Gastrocnemius medialis (tissue), 4 donors: ENCODE data around the gene OTX1. TPM values are rescaled to one million over a fixed set of nuclear protein-coding genes. Genes with fewer than 3 reads are reported as not detected.

ENCODE experiments used
- ATAC-seq, 2 donors: fragments of 150-250 bp; one replicate each; pipeline ENCODE4 v1.9.1; 2016
- DNase-seq, 2 donors: peaks; one replicate each; pipeline ENCODE4 v3.0.0-alpha.2; 2019
- H3K27ac ChIP-seq, 4 donors: fragments of 200-600 bp; sonication (generic); 1 replicate in 1 of 4; 2 replicates in 3 of 4; pipeline ENCODE4 v1.5.1; 2016 to 2018; ENCODE audit warnings: mild to moderate bottlenecking in 2 of 4, moderate library complexity in 1 of 4
- H3K27me3 ChIP-seq, 3 donors: fragments of 200-600 bp; sonication (generic) in 2 of 3; 1 replicate in 1 of 3; 2 replicates in 2 of 3; pipeline versions ENCODE4 v1.5.1 to v1.6.0; 2016 to 2019; ENCODE audit warnings: mild to moderate bottlenecking in 1 of 3, moderate library complexity in 1 of 3
- H3K36me3 ChIP-seq, 2 donors: fragments of 200-600 bp; sonication (generic) in 1 of 2; one replicate each; pipeline ENCODE4 v1.5.1; 2017 to 2018
- H3K4me1 ChIP-seq, 2 donors: fragments of 200-600 bp; sonication (generic) in 1 of 2; one replicate each; pipeline ENCODE4 v1.5.1; 2016 to 2017; ENCODE audit warnings: mild to moderate bottlenecking in 2 of 2
- H3K4me3 ChIP-seq, 4 donors: fragments of 200-600 bp; sonication (generic) in 3 of 4; 1 replicate in 1 of 4; 2 replicates in 3 of 4; pipeline ENCODE4 v1.5.1; 2016 to 2019; ENCODE audit warnings: mild to moderate bottlenecking in 2 of 4
- H3K9me3 ChIP-seq, 3 donors: fragments of 200-600 bp; sonication (generic) in 2 of 3; 1 replicate in 1 of 3; 2 replicates in 2 of 3; pipeline ENCODE4 v1.5.1; 2016 to 2019
- CTCF ChIP-seq, 5 experiments: fragments of 450-650 bp in 3 of 5; fragments of 200-600 bp in 2 of 5; sonication (generic) in 2 of 5; IDR thresholded peaks in 4 of 5; conservative IDR thresholded peaks in 1 of 5; 1 replicate in 4 of 5; 2 replicates in 1 of 5; pipeline ENCODE4 v1.5.1; 2016 to 2019; ENCODE audit warnings: antibody characterized with exemption in 5 of 5, mild to moderate bottlenecking in 3 of 5, moderate library complexity in 3 of 5
- POLR2A ChIP-seq, 2 donors: fragments of 450-650 bp; IDR thresholded peaks; one replicate each; pipeline ENCODE4 v1.6.1; 2017; ENCODE audit warnings: antibody characterized with exemption in 2 of 2, mild to moderate bottlenecking in 2 of 2, moderate library complexity in 2 of 2
- in situ Hi-C, 4 donors: fragments of 200-750 bp; cut with MboI; loops; one replicate each; pipeline versions ENCODE4 v1.15.0 to v1.8.0; 2017; ENCODE audit warnings: low sequenced_read_pairs in 4 of 4
- intact Hi-C: fragments of 100-400 bp; cut with DNase I; formaldehyde crosslinking; loops from one replicate; pipeline ENCODE4 v1.15.1; 2023; ENCODE audit warnings: low total_unique reads
- total RNA-seq, 4 donors: library from RNA; depleted of rRNA; stranded (reverse); fragments of >200 nt; gene quantifications; one replicate each; pipeline versions ENCODE4 v1.1.0 to v1.2.3, GENCODE V29; 2016

OTX1 gene
- total RNA-seq, 4 donors from 2014 or later: not detected

- no peak overlapping the region for H3K27ac ChIP-seq
- no peak for DNase-seq
- H3K36me3 ChIP-seq: no peaks in the 10 kb centered on the region
- intact Hi-C loops: no loop called here
- in situ Hi-C loops: no loop called here
- ATAC-seq: no peak
- H3K4me3 ChIP-seq: no peak overlapping the region
- H3K27me3 ChIP-seq: no peaks in the 10 kb centered on the region
- TF ChIP-seq POLR2A (IDR thresholded peaks at IDR 0.05): no peak
- TF ChIP-seq CTCF (IDR thresholded peaks at IDR 0.05 in 4 of 5, conservative IDR thresholded peaks at IDR 0.05 in 1 of 5): no peak
- no peaks in the 10 kb centered on the region for H3K4me1 ChIP-seq
- H3K9me3 ChIP-seq: no peaks in the 10 kb centered on the region
Measured at GRCh38 chr2:63034526-63034925, 16.1 kb upstream of the OTX1 start.

GRCh38 chr2:63035169-63035568, 15.5 kb upstream of the OTX1 start:
- in situ Hi-C loops: no loop called here

GRCh38 chr2:63035660-63036059, 15.0 kb upstream of the OTX1 start:
- no peak for TF ChIP-seq CTCF (IDR thresholded peaks at IDR 0.05 in 4 of 5, conservative IDR thresholded peaks at IDR 0.05 in 1 of 5)
- TF ChIP-seq POLR2A (IDR thresholded peaks at IDR 0.05): no peak
- Histone ChIP-seq H3K4me1 (no peaks in the 10 kb centered on the region), H3K27ac (no peak overlapping the region), H3K27me3 (no peaks in the 10 kb centered on the region), H3K36me3 (no peaks in the 10 kb centered on the region), H3K9me3 (no peaks in the 10 kb centered on the region), H3K4me3 (no peak overlapping the region)
- DNase-seq (no peak), ATAC-seq (no peak)
- in situ Hi-C loops (no loop called here), intact Hi-C loops (no loop called here)

More at GRCh38 chr2:63035169-63035568, 15.5 kb upstream of the OTX1 start:
- H3K27ac ChIP-seq: no peak overlapping the region
- ATAC-seq (no peak), DNase-seq (no peak)
- no peaks in the 10 kb centered on the region for H3K9me3 ChIP-seq
- intact Hi-C loops: no loop called here
- no peak overlapping the region for H3K4me3 ChIP-seq
- H3K4me1 ChIP-seq: no peaks in the 10 kb centered on the region
- TF ChIP-seq CTCF (IDR thresholded peaks at IDR 0.05 in 4 of 5, conservative IDR thresholded peaks at IDR 0.05 in 1 of 5) (no peak), POLR2A (IDR thresholded peaks at IDR 0.05) (no peak)
- H3K36me3 ChIP-seq: no peaks in the 10 kb centered on the region
- H3K27me3 ChIP-seq: no peaks in the 10 kb centered on the region

GRCh38 chr2:63038034-63038433, 12.6 kb upstream of the OTX1 start:
- Histone ChIP-seq H3K9me3 (no peaks in the 10 kb centered on the region), H3K4me3 (no peak overlapping the region), H3K27me3 (peaks cover 0 to 4% (median 0%) of the 10 kb centered on the region in 3 donors), H3K4me1 (no peaks in the 10 kb centered on the region), H3K36me3 (no peaks in the 10 kb centered on the region), H3K27ac (no peak overlapping the region)
- DNase-seq (no peak), ATAC-seq (no peak)
- in situ Hi-C loops (no loop called here), intact Hi-C loops (no loop called here)
- TF ChIP-seq POLR2A (IDR thresholded peaks at IDR 0.05) (no peak), CTCF (IDR thresholded peaks at IDR 0.05 in 4 of 5, conservative IDR thresholded peaks at IDR 0.05 in 1 of 5) (no peak)

GRCh38 chr2:63040586-63040985, 10.0 kb upstream of the OTX1 start:
- in situ Hi-C loops (no loop called here), intact Hi-C loops (no loop called here)
- no peak for ATAC-seq
- Histone ChIP-seq H3K36me3 (no peaks in the 10 kb centered on the region), H3K9me3 (no peaks in the 10 kb centered on the region), H3K27me3 (peaks cover 15 to 21% (median 16%) of the 10 kb centered on the region in 3 donors), H3K4me3 (no peak overlapping the region), H3K4me1 (no peaks in the 10 kb centered on the region), H3K27ac (no peak overlapping the region)
- no peak for DNase-seq
- TF ChIP-seq CTCF (IDR thresholded peaks at IDR 0.05 in 4 of 5, conservative IDR thresholded peaks at IDR 0.05 in 1 of 5) (no peak), POLR2A (IDR thresholded peaks at IDR 0.05) (no peak)
